GM21619 (cell line): ENCODE measurements around the gene GPC5.

ENCODE experiments used
- ATAC-seq: cut with Tn5 transposase; IDR thresholded peaks from one replicate; pipeline ENCODE4 v1.9.1; 2021; ENCODE audit not compliant: unreplicated experiment

GPC5 gene

DNA sequence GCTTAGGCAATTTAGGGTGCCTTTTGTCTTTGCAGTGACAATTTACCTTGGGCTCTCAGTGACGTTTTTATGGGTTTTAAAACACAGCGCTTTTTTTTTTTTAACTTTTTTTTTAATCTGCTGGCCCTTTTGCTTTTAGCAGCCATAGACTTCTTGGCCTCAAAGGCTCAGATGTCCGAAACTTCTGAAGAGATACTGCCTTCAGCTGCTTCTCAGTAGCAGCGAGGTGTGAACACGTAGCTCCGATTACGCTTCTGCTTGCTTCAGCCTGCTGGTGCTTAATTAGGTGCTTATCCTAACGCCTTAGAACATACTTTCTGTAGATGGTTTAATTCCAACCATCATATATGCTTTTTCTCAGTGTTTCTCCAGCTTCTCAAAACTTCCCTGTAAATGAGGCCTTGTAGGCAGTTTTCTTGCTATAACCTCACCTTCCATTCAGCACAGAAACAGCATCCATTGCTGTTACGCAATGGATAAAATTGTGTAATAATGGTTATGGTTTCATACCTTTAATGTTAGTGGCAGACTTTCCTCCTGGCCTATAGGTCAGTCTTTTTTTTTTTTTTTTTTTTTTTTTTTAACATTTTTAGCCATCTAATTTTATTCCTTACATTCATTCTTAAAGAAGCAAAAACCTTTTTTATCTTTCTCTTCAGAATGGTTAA lies 723.9 kb downstream of the GPC5 start:
- no peak for ATAC-seq

DNA sequence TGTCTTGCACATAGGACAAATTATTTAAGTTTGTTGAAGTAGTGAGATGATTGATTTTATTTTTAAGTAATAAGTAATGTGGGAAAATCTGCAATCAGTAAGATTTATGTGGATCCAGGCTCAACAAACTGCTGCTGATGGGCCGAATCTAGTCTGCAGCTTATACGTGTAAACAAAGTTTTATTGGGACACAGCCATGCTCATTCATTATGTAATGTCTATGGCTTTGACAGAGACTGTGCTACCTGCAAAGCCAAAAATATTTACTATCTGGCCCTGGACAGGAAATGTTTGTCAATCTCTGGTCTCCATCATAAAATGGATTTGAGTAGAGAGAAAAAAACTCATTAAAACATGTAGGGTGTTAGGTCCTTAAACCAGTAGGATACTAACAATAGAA lies 728.0 kb downstream of the GPC5 start:
- no peak for ATAC-seq

DNA sequence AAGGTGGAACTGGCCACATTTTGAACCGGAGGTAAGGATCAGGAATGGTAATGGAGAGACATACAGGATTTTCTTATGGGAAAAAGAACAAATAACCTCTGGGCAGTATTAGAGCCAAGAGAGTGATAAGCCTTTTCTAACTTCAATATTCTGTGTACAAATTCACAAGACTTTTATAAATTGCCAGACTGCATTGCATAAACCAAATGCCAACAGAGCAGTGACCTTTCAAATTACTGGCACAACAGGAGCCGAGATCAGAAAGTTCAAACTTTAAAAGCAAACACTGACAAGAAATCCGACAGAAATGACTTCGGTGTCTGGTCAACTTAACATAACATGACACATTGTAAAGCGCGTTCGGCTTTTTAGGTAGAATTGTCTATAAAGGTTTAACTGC lies 737.1 kb downstream of the GPC5 start:
- no peak for ATAC-seq

DNA sequence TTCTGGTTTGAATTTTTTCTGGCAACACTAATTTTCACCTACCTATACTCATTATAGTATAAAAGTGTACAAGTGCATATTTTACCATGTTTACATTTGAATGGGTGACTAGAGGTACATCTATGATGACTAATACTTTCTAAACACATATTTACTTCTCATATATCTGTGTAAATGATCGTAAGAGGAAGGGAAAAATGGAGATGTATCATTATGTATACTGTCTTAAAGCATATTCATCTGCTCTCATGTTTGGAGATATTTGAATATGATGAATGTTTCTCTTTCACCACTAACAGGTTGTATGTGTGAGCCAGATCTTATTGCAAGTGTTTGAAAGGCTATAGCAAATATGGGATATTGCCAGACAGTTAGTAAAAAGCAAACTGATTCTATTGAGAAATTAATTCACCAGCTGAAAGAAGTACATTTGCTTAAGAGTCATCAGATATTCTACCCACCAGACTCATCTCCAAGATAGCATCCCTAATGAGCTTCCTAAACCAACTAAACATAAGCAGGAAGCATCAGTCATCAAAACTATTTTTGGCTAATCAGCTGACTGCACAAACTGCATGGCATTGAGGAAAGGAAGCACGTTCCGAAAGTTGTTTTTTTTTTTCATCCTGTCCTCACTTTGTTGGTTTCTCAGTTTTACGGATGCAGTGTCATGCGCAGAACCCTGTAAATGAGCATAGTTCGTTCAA lies 738.2 kb downstream of the GPC5 start:
- ATAC-seq, result no peak

DNA sequence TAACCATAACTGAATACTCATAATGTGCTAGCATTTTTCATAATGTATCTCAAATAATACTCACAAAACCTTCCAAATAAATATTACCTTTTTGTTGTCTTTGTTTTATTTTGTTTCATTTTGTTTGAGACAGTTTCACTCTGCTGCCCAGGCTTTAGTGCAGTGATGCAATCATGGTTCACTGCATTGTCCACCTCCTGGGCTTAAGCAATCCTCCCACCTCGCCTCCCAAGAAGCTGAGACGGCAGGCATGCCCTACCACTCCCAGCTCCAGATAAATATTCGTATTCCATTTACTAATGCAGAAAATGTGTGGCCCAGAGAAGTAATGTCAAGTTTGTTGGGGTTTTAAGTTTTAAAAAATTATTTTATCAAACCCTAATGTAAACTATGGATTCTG lies 739.1 kb downstream of the GPC5 start:
- ATAC-seq, result no peak

DNA sequence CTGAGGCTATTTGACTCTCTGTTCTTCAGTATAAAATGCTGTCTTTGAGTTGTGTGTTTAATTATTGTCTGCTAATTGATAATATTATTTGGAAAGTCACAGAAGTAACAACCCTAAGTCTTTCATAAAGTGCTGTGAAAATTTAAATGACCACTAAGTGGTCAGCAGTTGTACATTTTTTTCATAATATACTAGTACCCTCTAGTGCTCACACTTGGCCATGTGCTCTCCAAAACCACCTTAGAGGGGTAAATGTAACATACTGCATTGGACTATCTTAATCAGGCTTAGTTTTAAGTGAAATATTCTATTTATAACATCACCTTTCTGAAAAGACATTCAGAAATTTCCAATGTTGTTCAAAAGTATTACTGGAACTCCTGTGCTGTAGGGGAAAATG lies 745.3 kb downstream of the GPC5 start:
- ATAC-seq, result no peak

DNA sequence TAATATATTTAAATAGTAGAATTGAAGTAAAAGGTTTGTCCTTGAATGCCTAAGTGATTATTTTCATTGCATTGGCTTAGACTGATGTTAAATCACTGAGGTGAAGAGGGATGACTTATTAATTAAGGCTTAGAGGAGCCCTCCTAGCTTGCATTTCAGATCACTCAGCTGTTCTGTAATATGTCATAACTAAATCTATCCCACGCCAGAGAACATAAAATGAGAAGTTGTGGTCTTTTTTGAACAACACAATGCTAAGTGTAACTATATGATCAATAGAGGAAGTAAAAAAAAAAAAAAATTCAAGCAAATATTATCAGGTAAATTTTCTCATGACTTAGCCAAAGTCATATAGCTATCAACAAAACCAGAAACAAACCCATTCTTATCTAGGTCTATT lies 752.2 kb downstream of the GPC5 start:
- no peak for ATAC-seq

DNA sequence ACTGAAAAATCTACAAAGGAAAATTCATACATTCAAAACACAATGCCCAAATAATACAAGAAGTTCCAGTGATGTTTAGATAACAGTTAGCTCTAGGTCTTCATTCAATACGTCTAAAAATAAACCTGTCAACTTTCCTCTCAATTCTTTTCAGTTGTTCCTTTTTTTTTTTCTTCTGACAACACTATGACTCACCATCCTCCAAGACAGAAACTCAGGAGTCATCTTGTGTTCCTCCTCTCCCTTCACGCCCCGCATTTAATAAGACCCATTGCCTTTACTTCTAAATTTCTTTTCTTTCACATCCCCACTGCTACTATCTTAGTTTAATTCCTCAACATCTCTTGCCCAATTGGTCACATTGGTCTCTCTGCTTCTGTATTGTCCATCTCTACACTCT lies 759.9 kb downstream of the GPC5 start:
- ATAC-seq, result no peak

DNA sequence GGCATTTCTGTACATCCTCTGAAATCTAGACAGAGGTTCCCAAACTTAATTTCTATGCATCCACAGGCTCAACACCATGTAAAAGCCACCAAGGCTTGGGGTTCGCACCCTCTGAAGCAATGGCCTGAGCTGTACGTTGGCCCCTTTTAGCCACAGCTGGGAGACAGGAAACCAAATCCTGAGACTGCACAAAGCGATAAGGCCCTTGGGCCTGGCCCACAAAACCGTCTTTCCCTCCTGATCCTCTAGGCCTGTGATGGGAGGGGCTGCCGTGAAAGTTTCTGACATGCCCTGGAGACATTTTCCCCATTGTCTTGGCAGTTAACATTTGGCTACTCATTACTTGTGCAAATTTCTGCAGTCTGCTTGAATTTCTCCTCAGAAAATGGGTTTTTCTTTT lies 766.4 kb downstream of the GPC5 start:
- ATAC-seq, result no peak

DNA sequence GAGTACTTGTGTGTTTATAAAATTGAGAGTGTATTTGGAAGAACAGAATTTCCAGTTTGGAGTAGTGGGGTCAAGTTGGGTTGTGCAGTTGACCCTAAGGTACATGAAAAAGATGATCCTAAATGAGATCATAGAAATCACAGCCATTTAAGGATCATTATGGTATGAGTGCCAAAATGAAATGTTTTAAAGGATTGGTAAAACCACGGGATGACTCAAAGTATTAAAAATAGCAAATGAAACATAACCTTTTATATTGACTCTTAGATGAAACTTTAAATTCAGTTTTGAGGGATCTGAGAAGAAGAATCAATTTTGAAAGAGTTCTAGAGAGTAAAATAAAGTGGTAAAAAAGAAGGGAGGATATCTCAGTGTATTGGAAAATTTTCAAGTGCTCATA lies 773.8 kb downstream of the GPC5 start:
- ATAC-seq, result no peak

DNA sequence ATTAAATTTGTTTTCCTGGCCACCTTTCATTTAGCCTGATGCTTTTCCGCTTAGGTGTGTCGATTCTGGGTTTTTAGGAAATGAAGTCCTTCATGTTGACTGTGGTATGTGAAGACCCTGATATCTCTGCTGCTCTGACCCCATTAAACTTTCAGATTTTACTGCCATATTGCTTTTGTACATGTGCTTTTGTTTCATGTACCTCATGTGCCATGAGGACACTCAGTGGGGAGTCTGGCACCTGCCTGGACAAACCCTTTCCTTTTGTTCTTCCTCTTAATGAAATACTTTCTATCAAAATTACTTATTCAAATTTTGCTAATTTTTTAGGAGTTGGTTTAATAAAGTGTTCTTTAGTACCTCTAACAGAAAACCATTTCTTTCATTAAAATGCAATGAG lies 774.8 kb downstream of the GPC5 start:
- no peak for ATAC-seq

DNA sequence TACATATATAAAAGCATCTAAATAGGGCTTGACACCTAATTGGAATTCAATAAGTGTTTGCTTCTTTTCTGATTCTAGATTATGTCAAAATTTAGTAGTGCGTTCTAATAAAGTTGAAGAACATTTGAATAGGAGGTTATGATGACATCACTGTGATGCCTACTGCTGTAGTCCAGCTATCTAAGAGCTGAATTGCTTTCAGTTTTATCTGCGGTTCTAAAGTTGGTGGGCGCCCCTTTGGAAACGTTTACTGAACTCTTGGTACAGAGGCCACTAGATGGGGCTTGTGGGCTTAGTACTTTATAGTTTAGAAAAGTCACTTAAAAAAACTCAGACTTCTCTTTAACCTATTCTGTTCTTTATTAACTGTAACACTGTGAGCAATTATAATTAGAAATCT lies 776.9 kb downstream of the GPC5 start:
- no peak for ATAC-seq

DNA sequence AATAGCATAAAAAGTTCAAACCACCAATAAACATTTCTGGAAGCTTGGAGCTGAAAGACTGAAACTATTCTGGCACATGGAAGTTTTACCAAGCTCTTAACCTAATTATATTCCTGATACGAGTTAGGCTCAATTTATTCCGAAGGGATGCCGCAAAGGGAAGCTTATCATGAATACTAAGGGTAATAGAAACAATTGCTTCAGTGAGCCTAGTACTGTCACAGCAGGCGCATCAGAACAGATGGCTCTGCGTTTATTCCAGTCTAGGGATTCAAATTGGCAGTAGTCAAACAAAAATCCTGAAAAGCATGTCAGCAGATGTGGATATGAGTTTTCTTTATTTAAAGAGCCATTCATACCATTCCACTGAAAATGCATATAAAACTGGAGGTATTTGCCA lies 779.5 kb downstream of the GPC5 start:
- no peak for ATAC-seq

DNA sequence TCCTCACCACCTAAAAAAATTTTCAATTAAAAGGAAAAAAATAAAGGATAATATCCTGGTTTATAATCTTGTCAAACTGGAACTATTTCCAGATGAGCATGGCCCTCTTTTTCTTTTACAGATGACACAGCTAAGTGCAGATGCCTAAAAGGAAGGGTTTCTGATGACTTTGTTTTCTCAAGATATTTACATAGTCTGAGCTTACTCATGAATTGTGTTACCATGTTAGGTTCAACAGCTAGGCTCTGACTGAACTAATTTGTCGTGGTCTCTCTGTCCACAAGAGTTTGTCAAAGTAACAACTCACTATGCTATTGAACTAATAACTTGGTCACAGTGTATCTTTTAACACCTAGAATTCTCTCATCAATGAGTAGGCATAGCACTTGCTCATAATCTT lies 780.8 kb downstream of the GPC5 start:
- ATAC-seq, result no peak

DNA sequence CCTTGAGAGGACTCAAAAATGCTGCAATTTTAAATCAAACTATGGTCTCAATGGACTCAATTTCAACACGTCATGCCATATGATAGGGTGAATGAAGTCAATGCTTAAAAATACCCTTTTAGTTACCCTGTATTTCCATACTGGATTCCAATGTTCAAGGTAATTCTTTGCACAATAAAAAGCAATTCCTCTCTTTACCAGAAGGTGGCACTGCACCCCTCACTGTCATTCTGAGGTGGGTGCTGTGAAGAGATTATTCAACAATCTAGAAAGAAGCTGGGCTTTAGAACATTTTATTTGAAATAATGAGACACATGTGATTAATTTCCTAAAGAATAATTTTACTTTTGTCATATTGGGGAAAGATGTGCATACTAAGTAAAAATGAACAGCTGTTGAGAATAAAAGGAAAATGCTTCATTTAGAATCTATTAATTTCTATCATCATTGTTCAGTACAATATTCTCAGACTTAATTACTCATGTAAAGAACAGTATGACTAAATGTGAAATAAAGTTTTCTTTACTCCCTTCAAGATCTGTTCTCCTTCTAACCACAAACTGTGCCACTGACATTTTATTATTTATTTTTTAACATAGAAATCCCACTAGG lies 789.1 kb downstream of the GPC5 start:
- ATAC-seq, result peak; percentile 84

DNA sequence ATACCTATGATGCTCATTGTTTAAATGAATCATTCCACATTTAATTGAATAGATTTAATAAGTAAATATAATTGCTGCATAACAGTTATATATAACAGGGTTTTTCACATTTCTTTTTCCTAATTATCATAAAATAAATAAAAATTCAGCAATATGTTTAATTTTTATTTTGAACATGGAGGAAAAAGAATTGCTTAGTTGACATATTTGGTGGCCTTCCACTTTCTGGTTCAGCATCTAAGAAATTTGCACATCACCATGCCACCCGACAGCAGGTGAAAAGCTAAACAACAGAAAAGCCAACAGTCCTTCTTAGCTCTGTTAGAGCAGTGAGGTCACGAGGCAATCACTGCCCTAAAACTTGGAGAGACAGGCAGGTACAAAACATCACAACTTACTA lies 790.2 kb downstream of the GPC5 start:
- ATAC-seq, result no peak

DNA sequence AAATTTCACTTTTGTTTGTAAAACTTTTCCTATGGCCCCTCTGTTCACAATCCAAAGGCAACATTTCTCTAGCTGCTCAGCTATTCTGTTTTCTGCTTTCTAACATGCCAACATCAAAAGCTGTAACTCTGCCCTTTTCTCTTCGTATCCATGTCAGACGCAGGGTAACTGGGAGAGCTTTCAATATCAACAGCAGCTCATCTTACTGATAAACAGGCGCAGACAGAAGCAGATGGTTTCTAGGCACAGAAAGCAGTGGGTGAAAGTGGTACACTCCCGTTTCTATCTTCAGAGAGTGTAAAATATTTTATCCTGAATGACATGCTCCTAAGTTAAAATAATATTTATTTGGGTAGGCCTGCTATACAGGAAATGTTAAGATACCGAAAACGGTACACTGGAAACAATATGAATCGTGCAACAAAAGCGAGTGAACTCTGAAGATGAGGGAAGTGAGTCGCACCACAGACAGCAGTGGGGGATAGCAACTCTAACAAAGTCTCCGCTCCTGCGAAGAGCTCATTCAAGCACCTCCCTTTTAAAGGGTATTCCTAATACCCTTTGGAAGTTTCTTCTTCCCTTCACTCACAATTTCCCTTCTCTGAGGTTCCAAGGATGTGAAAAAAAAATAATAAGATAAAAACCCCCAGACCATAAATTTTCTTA lies 798.3 kb downstream of the GPC5 start:
- ATAC-seq, result no peak

DNA sequence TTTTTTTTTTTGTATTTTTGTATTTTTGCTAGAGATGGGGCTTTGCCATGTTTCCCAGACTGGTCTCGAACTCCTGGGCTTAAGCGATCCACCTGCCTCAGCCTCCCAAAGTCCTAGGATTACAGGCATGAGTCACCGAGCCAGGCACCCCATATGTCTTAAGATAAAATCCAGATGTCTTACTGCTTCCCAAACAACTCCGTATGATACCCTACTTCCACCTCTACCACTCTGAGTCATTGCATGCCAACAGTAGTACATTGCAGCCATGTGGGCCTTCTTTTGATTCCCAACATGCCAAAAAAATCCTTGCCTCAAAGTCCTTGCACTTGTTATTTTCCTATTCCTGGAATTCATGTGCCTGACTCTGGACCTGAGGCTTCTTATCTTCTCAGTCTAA lies 799.2 kb downstream of the GPC5 start:
- ATAC-seq, result no peak

DNA sequence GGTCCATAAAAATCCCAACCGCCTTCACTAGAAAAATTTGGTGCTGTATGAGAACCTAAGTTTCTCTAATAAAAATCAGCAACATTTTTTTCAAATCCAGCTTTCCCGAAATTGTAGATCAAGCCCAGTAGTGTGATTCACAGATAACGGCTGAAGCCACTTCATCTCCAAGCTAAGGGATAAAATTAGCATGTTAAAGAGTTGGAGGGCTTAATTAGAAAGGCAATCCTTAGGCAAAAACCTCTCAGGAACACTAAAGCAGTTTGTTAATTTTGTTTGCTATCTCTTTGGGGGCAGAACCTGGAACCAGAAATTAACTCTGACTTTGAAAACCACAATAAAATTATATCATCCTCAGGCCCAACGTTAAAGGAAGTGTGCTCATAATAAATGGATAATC lies 820.2 kb downstream of the GPC5 start:
- no peak for ATAC-seq

DNA sequence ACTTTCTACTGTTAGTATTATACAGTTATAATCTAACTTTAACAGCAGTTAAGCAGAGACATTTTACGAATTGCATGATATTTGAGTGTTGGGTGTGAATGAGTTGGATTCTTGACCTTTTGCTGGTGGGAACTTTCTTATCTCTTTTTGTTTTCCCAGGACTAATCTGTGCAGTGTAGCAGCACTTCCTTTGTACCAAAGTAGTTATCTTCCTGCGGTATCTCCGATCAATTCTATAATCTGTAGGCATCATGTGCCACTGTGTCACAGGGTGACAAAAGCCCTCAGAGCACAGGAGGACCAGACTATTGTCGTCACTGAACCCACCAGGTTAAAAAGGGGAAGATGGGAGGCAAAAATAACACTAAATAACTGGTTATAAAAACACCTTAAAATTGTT lies 823.5 kb downstream of the GPC5 start:
- ATAC-seq, result no peak

DNA sequence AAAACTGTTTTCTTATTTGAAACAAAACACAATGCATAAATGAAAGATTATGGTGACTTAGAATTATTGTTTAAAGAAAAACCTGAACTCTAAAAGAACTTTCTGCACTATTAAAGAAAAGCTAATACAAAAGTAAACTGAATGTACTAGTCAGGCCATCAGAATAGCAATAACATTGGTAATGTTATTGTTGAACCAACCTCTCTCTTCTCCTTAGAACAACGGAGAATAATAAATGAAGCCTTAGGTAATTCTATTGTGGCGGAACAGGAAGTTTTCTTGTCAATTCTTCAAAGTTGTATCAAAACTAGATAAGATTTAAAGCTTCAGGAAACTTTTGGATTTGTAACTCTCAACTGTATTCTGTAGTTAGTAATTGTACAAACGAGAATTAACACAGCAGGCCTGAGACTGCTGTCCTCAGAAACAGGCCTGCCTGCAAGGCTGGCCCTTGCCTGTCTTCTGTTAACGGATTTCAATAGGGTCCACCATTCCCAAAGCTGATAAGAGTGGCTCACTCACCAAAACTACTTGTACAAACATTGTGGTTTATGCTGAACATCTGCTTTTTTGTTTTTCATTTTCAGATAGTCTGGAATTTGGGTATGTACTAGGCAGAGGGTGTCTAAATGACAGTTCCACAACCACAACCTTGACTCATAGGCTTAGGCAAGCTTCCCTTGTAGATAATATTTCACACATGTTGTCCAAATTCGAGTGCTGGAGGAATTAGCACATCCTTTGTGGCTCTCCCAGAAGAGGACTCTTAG lies 825.8 kb downstream of the GPC5 start:
- ATAC-seq, result no peak
